HG02981 (cell line): Measurements from ENCODE around the gene GALR2.

Source experiments
- ATAC-seq: cut with Tn5 transposase; IDR thresholded peaks from one replicate; pipeline ENCODE4 v1.9.1; 2021; ENCODE audit warnings: mild to moderate bottlenecking, moderate library complexity; ENCODE audit not compliant: unreplicated experiment

GALR2 gene

GRCh38 chr17:76124582-76125390 is 50.2 kb downstream of the GALR2 start:
- no peak for ATAC-seq

DNA sequence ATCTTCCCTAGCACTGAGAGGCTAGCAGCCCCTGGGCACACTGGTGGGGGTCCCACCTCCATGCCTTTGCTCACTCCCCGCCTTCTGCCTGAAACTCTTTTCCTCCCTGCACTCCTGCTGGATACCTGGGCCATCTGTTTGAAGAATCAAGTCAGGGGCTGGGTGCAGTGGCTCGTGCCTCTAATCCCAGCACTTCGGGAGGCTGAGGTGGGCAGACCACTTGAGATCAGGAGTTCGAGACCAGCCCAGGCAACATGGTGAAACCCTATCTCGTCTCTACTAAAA is 50.8 kb downstream of the GALR2 start:
- no peak for ATAC-seq

- no peak for ATAC-seq
Observed at GRCh38 chr17:76125922-76126321, 51.3 kb downstream of the GALR2 start.
